GM18909 (cell line): ENCODE results near the gene TAS1R3.
A peak's percentile ranks its signal among the peaks of the same experiment; 100 is the strongest.
"Not testable (repeated sequence)": the region's sequence is repeated elsewhere in the genome, so short reads cannot be mapped to it uniquely, and the experiment has no call there.

Source experiments
- ATAC-seq: cut with Tn5 transposase; IDR thresholded peaks from one replicate; pipeline ENCODE4 v1.9.1; 2021; ENCODE audit warnings: mild to moderate bottlenecking; ENCODE audit not compliant: unreplicated experiment, poor library complexity

Gene TAS1R3

GRCh38 chr1:1307923-1308755 lies 22.9 kb upstream of the TAS1R3 start, which contains the start of the genes ACAP3 and PUSL1:
Gene ACAP3 (minus strand): TSS chr1:1307930. CDS start chr1:1307815, 115 bp downstream.
Gene PUSL1 (plus strand): TSS chr1:1308597. CDS start chr1:1308644, 47 bp downstream.
- peak; percentile 57 for ATAC-seq

DNA sequence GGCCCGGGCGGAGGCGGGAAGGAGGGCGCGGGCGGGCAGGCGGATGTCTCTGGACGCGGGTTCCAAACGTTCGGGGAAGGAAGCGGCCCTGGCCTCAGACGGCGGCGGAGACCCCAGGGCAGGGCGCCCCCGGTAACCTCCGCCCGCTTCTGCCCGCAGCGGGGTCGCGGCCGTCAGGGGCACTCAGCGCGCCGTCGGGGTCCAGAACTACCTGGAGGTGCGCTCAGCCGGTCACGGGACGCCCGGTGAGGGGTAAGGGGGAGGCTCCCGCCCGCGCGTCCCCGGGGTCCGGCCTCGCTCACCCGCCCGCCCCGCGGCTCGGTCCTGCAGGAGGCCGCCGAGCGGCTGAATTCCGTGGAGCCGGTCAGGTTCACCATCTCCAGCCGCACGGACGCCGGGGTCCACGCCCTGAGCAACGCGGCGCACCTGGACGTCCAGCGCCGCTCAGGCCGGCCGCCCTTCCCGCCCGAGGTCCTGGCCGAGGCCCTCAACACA lies 22.3 kb upstream of the TAS1R3 start:
- peak; percentile 2 for ATAC-seq

DNA sequence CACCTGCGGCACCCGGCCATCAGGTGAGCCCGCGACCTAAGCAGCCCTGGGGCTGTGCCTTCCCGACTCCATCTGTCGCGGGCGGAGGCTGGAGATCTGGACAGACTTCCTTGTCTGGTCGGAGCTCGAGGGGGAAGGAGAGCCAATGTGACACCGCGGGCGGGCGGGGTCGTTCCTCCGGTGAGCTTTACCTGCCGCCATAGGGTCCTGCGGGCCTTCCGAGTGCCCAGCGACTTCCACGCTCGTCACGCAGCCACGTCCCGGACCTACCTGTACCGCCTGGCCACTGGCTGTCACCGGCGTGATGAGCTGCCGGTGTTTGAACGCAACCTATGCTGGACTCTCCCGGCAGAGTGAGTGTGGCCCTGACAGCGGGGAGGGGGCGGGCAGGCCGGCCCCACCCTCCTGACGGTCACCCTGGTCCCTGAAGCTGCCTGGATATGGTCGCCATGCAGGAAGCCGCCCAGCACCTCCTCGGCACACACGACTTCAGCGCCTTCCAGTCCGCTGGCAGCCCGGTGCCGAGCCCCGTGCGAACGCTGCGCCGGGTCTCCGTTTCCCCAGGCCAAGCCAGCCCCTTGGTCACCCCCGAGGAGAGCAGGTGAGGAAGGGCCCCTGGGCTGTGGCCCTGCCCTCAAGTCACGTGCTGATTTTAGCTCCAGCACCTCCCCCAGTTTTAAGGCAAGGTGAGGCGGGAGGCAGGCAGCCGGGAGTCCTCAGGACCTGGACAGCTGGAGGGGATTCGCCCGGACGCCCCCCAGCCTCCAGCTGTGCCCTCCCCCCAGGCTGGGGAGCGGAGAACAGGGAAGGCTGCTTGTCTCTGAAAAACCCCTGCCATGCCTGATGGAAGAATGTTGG lies 21.6 kb upstream of the TAS1R3 start:
- no peak for ATAC-seq

GRCh38 chr1:1310109-1310385 lies 21.0 kb upstream of the TAS1R3 start:
- ATAC-seq: no peak

GRCh38 chr1:1310476-1311053 lies 20.5 kb upstream of the TAS1R3 start:
- ATAC-seq: no peak

DNA sequence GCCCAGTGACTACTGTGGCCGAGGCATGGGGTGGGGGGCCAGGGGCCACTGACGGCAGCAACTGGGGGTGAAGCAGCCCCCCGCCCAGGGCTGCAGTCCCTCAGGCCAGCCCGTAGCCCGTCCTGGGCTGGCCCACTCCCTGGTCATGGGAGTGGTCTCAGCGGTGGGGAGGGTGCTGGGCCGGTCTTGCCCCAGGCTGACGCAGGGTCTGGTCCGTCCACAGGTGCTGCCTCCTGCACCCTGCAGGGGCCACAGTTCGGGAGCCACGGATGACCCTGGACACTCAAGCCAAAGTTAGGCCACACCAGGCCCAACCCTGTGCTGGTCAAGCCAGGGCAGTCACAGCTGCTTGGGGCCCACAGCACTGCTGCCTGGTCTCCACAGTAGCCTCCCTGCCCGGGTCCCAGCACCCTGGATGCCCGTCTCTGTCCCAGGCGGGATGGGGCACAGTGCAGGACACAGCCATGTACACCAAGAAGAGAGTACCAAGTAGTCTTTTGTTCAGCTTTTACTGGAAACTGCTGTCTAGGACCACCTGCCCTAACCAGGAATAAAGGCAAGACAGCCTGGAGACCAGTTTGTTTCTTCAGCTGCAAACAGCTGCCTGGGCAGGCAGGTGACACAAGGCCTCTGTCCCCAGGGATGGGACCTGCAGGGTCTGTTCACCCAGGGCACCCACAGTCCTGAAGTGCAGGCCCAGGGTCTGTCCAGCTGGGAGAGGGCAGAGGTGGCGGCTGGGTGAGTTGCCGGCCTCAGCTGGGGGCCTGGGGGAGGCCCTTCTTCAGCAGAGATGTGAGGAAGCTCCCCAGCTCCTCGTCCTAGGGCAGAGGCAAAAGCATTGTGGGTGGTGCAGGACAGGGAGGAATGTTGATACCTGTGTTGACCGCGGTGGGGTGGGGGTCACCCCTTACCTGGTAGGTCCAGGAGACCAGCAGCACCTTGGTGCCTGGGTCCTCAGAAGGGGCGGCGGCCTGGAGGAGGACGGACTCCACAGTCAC lies 19.7 kb upstream of the TAS1R3 start:
- ATAC-seq: no peak

DNA sequence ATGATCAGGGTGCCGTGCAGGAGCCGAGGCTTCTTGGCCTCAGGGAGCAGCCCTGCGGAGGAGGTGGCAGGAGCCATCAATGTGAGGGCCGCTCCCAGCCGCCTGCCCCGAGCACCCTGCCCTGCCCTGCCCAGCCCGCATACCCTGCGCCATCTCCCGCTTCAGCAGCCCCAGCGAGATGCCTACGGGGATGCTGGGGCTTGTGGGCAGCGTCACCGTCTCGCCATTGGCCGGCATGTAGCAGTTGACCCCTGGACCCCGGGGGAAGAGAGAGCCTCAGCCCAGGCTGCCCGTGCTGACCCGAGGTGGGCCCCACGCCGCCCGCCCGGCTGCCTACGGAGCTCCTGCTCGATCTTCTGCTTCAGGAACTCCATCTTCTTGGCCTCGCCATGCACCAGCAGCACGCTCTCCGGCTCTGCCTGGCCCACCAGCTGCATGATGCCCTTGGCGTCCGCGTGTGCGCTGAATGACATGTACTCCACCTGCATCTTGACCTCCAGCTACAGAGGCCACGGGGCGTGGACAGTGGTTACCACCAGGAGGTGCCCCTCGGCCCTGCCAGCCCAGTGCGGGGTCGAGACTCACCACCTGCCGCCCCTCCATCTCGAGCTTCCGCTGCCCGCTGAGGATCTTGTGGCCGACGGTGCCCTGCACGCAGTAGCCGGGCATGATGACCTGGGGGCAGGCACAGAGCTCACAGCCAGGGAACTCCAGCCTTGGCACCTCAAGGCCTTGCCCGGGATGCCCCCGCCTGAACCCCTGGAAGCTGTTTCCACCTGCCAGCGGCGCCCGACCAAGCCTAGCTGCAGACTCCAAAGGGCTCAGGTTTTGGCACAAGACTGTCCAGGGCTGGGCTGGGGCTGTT lies 18.4 kb upstream of the TAS1R3 start:
- no peak for ATAC-seq

DNA sequence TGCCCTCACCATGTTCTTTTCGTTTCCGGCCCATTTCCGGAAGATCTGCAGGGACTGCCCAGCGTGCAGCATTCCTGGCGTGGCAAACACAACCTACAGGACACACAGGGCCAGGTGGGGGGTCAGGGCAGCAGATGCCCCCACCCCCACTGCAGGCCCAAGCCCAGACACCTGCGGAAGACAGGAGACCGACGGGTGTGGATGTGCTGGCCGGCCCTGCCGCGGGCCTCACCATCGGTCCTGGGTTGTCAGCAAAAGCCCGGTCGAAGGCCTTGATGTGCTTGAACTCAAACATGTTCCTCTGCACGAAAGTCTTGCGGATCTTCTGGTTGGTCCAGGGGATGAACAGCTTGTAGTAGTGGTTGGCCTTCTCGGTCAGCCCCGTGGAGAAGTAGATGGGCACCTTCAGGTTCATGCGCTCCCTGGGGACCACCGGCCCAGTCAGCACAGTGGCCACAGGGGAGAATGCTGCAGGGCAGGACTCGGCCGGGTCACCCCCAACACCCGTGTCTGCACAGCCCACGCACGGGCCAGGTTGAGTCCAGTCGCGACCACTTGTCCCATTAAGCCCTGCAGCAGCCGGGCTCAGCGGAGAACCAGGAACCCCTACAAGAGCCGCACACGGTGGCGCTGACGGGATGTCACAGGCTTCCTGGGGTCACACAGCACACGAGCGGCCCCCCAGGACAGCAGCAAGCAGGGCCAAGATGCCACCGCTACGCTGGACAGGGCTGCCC lies 17.4 kb upstream of the TAS1R3 start:
- no peak for ATAC-seq

DNA sequence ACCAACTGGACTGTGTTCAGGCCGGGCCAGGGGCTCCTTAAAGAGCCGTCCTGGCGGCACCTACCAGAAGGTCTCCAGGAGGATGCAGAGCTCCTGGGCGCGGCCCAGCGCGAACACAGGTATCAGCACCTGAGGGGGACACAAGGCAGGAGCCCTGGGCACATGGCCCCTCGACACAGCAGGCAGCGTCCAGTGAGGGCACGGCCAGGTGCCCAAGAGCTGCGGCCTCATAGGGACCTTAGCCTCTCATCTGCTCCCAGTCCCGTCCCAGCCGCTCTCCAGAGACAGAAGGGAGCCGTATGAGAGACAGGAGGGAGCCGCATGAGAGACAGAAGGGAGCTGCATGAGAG lies 16.9 kb upstream of the TAS1R3 start:
- ATAC-seq: no peak

GRCh38 chr1:1314678-1315335 lies 16.3 kb upstream of the TAS1R3 start:
- ATAC-seq: no peak

- no peak for ATAC-seq
These were observed 15.6 kb upstream of the TAS1R3 start for GRCh38 chr1:1315435-1315954.

GRCh38 chr1:1316199-1316598 lies 14.9 kb upstream of the TAS1R3 start:
- not testable (repeated sequence) for ATAC-seq

- ATAC-seq: no peak
These were observed 13.7 kb upstream of the TAS1R3 start for GRCh38 chr1:1317420-1317819.

GRCh38 chr1:1318131-1318652 lies 12.9 kb upstream of the TAS1R3 start:
- ATAC-seq: no peak

- ATAC-seq: no peak
These were observed 12.1 kb upstream of the TAS1R3 start for GRCh38 chr1:1318777-1319645.

DNA sequence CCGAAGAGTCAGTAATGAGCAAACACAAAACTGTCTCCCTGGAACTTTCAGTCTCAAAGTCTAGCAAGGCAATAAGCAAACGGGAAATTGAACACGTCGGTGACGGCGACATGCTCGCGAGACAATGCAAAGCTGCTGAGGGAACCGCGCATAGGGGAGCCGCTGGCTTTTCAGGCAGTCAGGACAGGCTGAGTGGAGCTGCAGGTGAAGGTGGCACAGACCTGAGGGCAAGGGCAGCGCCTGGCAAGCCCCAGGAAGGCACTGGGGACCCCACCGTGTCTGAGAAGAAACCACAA lies 11.5 kb upstream of the TAS1R3 start:
- ATAC-seq: no peak
